HEK293 (cell line): ENCODE results near the gene CYP39A1.

ENCODE experiments used
- BCL11B ChIP-seq: fragments of 450-650 bp; formaldehyde crosslinking; IDR thresholded peaks from 2 replicates; pipeline ENCODE4 v1.5.1; 2016; ENCODE audit warnings: low read depth, missing biosample characterization, missing genetic modification characterization
- GFI1B ChIP-seq: fragments of 450-650 bp; formaldehyde crosslinking; IDR thresholded peaks from 2 replicates; pipeline ENCODE4 v1.5.1; 2016; ENCODE audit warnings: missing biosample characterization, missing genetic modification characterization
- GLI4 ChIP-seq: fragments of 450-650 bp; formaldehyde crosslinking; IDR thresholded peaks from 2 replicates; pipeline ENCODE4 v1.5.1; 2016; ENCODE audit warnings: missing biosample characterization, missing genetic modification characterization
- GLIS2 ChIP-seq: fragments of 450-650 bp; formaldehyde crosslinking; IDR thresholded peaks from 2 replicates; pipeline ENCODE4 v1.5.1; 2016; ENCODE audit warnings: missing biosample characterization, missing genetic modification characterization
- HIC1 ChIP-seq: fragments of 450-650 bp; formaldehyde crosslinking; IDR thresholded peaks from 2 replicates; pipeline ENCODE4 v1.5.1; 2016; ENCODE audit warnings: missing biosample characterization, missing genetic modification characterization
- HOXD13 ChIP-seq: sonication (generic); formaldehyde crosslinking; IDR thresholded peaks from 2 replicates; pipeline ENCODE4 v1.8.0; 2022; ENCODE audit warnings: missing genetic modification reagents, borderline replicate concordance
- KLF9 ChIP-seq: fragments of 450-650 bp; formaldehyde crosslinking; IDR thresholded peaks from 2 replicates; pipeline ENCODE4 v1.5.1; 2016; ENCODE audit warnings: missing biosample characterization, missing genetic modification characterization, low read depth
- PRDM2 ChIP-seq: fragments of 450-650 bp; formaldehyde crosslinking; IDR thresholded peaks from 2 replicates; pipeline ENCODE4 v1.5.1; 2016; ENCODE audit warnings: missing biosample characterization, missing genetic modification characterization, borderline replicate concordance
- RBAK ChIP-seq: fragments of 450-650 bp; formaldehyde crosslinking; IDR thresholded peaks from 2 replicates; pipeline ENCODE4 v1.5.1; 2016; ENCODE audit warnings: missing biosample characterization, missing genetic modification characterization
- REPIN1 ChIP-seq: fragments of 450-650 bp; formaldehyde crosslinking; IDR thresholded peaks from 2 replicates; pipeline ENCODE4 v1.5.1; 2017; ENCODE audit warnings: missing biosample characterization, missing genetic modification characterization, low read depth
- SALL2 ChIP-seq: fragments of 450-650 bp; formaldehyde crosslinking; IDR thresholded peaks from 2 replicates; pipeline ENCODE4 v1.5.0; 2017; ENCODE audit warnings: missing biosample characterization, mild to moderate bottlenecking, missing genetic modification characterization, borderline replicate concordance
- SETDB1 ChIP-seq: IDR thresholded peaks from one replicate; pipeline ENCODE4 v1.6.1; 2017; ENCODE audit warnings: mild to moderate bottlenecking, low read length, moderate library complexity, mixed read lengths; ENCODE audit not compliant: insufficient read length
- TCF7L2 ChIP-seq: IDR thresholded peaks from 2 replicates; pipeline ENCODE4 v1.6.1; 2011; ENCODE audit warnings: low read depth, mild to moderate bottlenecking, inconsistent platforms, low read length, moderate library complexity, borderline replicate concordance
- TRIM28 ChIP-seq: IDR thresholded peaks from 2 replicates; pipeline ENCODE4 v1.6.1; 2011; ENCODE audit warnings: low read length, control low read depth, borderline replicate concordance
- ZBTB1 ChIP-seq: fragments of 450-650 bp; formaldehyde crosslinking; IDR thresholded peaks from 2 replicates; pipeline ENCODE4 v1.5.1; 2016; ENCODE audit warnings: missing biosample characterization, missing genetic modification characterization
- ZBTB26 ChIP-seq: fragments of 450-650 bp; formaldehyde crosslinking; optimal IDR thresholded peaks from 2 replicates; pipeline ENCODE3; 2016; ENCODE audit warnings: missing biosample characterization, mild to moderate bottlenecking, missing genetic modification characterization
- ZNF18 ChIP-seq: fragments of 450-650 bp; formaldehyde crosslinking; IDR thresholded peaks from 2 replicates; pipeline ENCODE4 v1.5.1; 2016; ENCODE audit warnings: missing biosample characterization, missing genetic modification characterization
- ZNF2 ChIP-seq: fragments of 450-650 bp; formaldehyde crosslinking; IDR thresholded peaks from 2 replicates; pipeline ENCODE4 v1.5.1; 2016; ENCODE audit warnings: missing biosample characterization, missing genetic modification characterization
- ZNF239 ChIP-seq: fragments of 450-650 bp; formaldehyde crosslinking; IDR thresholded peaks from 2 replicates; pipeline ENCODE4 v1.5.1; 2016; ENCODE audit warnings: missing biosample characterization, missing genetic modification characterization
- ZNF266 ChIP-seq: fragments of 450-650 bp; formaldehyde crosslinking; IDR thresholded peaks from 2 replicates; pipeline ENCODE4 v1.5.1; 2016; ENCODE audit warnings: missing biosample characterization, missing genetic modification characterization, low read depth
- ZNF37A ChIP-seq: fragments of 450-650 bp; IDR thresholded peaks from 2 replicates; pipeline ENCODE4 v1.5.1; 2018; ENCODE audit warnings: missing biosample characterization, missing genetic modification characterization
- ZNF391 ChIP-seq: fragments of 450-650 bp; formaldehyde crosslinking; IDR thresholded peaks from 2 replicates; pipeline ENCODE4 v1.5.1; 2016; ENCODE audit warnings: low read depth, missing biosample characterization, missing genetic modification characterization, borderline replicate concordance
- ZNF416 ChIP-seq: fragments of 450-650 bp; formaldehyde crosslinking; IDR thresholded peaks from 2 replicates; pipeline ENCODE4 v1.5.1; 2016; ENCODE audit warnings: missing biosample characterization, missing genetic modification characterization
- ZNF423 ChIP-seq: fragments of 450-650 bp; formaldehyde crosslinking; IDR thresholded peaks from 2 replicates; pipeline ENCODE4 v1.5.1; 2016; ENCODE audit warnings: missing biosample characterization, missing genetic modification characterization
- ZNF426 ChIP-seq: fragments of 450-650 bp; formaldehyde crosslinking; IDR thresholded peaks from 2 replicates; pipeline ENCODE4 v1.5.1; 2017; ENCODE audit warnings: missing biosample characterization, missing genetic modification characterization, mild to moderate bottlenecking, inconsistent platforms, moderate library complexity
- ZNF510 ChIP-seq: fragments of 450-650 bp; formaldehyde crosslinking; IDR thresholded peaks from 2 replicates; pipeline ENCODE4 v1.5.1; 2018; ENCODE audit warnings: mild to moderate bottlenecking, missing genetic modification characterization, missing biosample characterization; ENCODE audit not compliant: insufficient replicate concordance
- ZNF530 ChIP-seq: fragments of 450-650 bp; formaldehyde crosslinking; IDR thresholded peaks from 2 replicates; pipeline ENCODE4 v1.5.1; 2016; ENCODE audit warnings: low read depth, missing biosample characterization, missing genetic modification characterization
- ZNF596 ChIP-seq: fragments of 450-650 bp; IDR thresholded peaks from 2 replicates; pipeline ENCODE4 v1.5.0; 2018; ENCODE audit warnings: missing biosample characterization, mild to moderate bottlenecking, missing genetic modification characterization, moderate library complexity
- ZNF629 ChIP-seq: fragments of 450-650 bp; formaldehyde crosslinking; IDR thresholded peaks from 2 replicates; pipeline ENCODE4 v1.5.1; 2017; ENCODE audit warnings: missing biosample characterization, missing genetic modification characterization

The CYP39A1 gene

GRCh38 chr6:46652603-46653438 is at the start of gene CYP39A1, which contains the start of gene SLC25A27 (continued):
- TF ChIP-seq TRIM28: 0 out of 2 replicates have a peak, but pooled peaks have one; percentile 35
- peak; percentile 46; the same call in 1 of the 2 replicates for TF ChIP-seq GLIS2 (tag by site-specific recombination)
- no peak for TF ChIP-seq ZNF596 (tag by site-specific recombination)
- TF ChIP-seq ZNF266 (tag by site-specific recombination): no peak
- peak; percentile 35; the same call in 1 of the 2 replicates for TF ChIP-seq ZNF391 (tag by site-specific recombination)
- peak; percentile 29; the same call in 1 of the 2 replicates for TF ChIP-seq ZNF629 (tag by site-specific recombination)
- peak; percentile 30; the same call in 1 of the 2 replicates for TF ChIP-seq BCL11B (tag by site-specific recombination)
- TF ChIP-seq HIC1: peak; percentile 77; the same call in 1 of the 2 replicates
- no peak; the same call in 1 of the 2 replicates for TF ChIP-seq ZNF2
- no peak for TF ChIP-seq ZNF423 (tag by site-specific recombination)
- no peak for TF ChIP-seq ZNF239
- TF ChIP-seq ZNF37A: no peak
- no peak for TF ChIP-seq SALL2
- no peak for TF ChIP-seq ZNF530 (tag by site-specific recombination)
- TF ChIP-seq HOXD13: no peak
- no peak for TF ChIP-seq TCF7L2
- TF ChIP-seq REPIN1: no peak
- peak; percentile 75; the same call in 1 of the 2 replicates for TF ChIP-seq GFI1B (tag by site-specific recombination)
- no peak for TF ChIP-seq ZNF426 (tag by site-specific recombination)
- no peak for TF ChIP-seq SETDB1
- no peak for TF ChIP-seq ZNF510 (tag by site-specific recombination)
- no peak for TF ChIP-seq ZNF416 (tag by site-specific recombination)
- no peak for TF ChIP-seq PRDM2
- no peak for TF ChIP-seq RBAK (tag by site-specific recombination)
- no peak for TF ChIP-seq ZNF18
- TF ChIP-seq ZBTB1 (tag by site-specific recombination): no peak
- peak; percentile 96 for TF ChIP-seq ZBTB26 (tag by site-specific recombination)
- no peak; the same call in 1 of the 2 replicates for TF ChIP-seq KLF9
- TF ChIP-seq GLI4 (tag by site-specific recombination): no peak
